ENCODE measurements around the gene LCA5L.
"Not testable (repeated sequence)": the region's sequence is repeated elsewhere in the genome, so short reads cannot be mapped to it uniquely, and the experiment has no call there.

The LCA5L gene

DNA sequence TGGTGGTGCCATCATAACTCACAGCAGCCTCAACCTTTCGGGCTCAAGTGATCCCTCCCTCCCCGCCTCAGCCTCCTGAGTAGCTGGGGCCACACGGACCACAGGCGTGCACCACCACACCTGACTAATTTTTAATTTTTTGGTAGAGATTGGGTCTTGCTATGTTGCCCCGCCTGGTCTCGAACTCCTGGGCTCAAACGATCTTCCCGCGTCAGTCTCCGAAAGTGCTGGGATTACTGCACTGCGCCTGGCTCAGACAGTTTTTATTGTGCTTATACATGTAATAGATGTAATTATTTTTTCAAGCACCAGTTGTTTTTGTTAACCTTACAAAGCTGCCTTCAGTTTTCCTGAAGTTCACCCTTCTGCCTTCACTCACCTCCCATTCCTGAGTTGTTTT, 58.7 kb downstream of the LCA5L start:
- FAIRE-seq = no peak

DNA sequence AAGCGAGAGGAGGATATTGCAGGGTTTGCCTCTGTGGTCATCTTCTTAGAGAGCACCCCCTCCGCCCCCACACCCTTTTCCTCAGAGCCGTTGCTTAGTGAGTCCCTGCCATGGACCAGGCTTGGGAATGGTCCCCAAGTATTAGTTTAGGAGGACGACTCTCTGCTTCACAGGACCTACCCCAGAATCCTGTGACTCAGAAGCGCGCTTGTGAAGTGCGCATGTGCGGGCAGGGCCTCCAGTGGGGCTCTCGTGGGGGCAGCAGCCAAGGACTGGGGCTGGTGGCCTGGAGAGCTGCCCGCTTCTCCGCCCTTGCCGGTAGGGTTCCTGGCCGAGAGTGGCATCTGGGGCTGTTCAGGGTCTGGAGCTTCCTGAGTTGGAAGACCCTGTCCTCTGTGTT, 59.4 kb downstream of the LCA5L start:
- no peak for FAIRE-seq

DNA sequence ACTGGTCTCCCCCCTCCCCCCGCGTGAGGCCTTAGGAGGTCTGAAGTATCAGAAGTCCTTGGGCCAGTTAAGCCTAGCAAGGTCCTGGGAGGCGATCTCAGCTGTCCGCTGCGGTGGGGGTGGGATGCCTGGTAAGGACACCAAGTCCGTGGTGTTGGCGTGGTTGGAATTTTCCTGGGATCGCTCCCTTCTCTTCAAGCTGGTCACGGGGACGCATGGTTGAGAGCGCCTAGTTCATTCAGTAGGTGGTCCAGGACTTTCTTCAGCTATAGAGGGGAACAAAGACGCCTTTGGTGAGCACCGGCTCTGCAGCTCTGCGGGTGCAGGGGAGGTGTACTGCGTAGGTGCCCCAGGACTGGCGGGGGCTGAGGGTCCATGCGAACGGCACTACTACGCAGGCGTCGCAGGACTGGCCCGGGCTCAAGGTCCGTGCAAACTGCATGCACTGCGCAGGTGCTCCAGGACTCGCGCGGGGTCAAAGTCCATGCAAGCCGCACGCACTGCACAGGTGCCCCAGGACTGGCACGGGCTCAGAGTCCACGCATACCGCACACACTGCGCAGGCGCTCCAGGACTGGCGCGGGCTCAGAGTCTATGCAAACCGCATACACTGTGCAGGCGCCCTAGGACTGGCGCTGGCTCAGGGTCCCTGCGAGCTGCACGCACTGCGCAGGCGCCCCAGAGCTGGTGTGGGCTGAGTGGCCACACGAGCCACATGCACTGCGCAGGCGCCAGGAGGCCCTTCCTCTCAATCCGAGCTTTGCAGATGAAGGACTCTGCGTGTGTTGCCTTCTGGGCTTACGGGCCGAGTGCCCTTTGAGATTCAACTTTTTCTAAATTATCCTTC, 60.1 kb downstream of the LCA5L start:
- no peak for FAIRE-seq

DNA sequence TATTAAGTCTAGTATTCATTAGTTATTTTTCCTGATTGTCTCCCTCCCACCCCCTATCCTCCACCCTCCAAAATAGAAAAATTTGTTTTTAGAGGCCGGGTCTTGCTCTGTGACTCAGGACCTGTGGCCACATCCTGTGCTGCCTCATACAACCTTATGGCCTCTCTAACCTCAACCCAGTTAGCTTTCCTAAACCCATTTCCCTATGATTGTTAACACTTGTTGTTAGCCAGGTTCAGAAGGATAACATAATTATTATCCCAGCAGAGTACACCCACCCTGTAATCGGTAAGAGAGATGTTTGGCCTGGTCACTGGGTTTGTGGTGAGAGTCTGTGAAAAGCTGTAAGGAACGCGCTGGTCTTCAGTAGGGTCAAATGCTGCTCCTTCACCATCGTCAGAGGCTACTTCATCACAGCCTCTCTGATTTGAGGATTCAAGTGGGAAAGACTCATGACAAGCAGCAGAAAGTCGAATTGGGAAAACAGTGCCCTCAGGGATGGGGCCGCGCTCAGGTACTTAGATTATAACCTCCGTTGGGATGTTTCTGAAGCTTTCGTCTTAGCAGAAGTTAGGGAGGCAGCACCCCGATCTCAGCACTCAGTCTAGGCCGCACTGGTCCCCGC, 60.8 kb downstream of the LCA5L start:
- FAIRE-seq = no peak

DNA sequence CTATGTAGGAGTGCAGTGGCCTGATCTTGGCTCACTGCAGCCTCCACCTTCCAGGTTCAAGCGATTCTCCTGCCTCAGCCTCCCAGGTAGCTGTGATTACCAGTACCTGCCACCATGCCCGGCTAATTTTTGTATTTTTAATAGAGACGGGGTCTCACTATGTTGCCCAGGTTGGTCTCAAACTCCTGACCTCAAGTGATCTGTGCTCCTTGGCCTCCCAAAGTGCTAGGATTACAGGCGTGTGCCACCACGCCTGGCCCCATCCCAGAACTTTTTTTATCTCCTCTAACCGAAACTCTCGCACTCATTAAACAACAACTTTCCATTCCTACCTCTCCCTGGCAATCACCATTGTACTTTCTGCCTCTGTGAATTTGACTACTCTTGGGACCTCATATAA, 63.5 kb downstream of the LCA5L start:
- not testable (repeated sequence) for FAIRE-seq

DNA sequence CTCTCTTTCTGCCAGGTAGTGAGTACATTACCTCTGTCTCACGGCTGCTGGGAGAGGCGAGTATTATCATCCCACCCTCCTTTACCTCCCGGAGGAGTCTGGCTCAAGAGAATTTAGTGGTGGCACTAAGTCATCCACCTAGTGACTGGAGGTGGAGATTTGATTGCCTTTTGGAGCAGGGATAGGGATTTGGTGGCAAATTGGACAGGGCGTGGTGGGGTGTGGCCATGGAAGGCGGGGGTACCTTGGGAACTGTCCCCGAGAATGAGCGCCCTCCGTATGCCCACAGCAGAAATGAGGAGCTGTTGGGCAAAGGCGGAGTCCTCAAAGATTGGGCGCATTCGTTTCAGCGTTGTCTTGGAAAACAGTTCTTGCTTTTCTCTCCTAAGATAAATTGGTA, 64.6 kb downstream of the LCA5L start:
- FAIRE-seq = no peak

DNA sequence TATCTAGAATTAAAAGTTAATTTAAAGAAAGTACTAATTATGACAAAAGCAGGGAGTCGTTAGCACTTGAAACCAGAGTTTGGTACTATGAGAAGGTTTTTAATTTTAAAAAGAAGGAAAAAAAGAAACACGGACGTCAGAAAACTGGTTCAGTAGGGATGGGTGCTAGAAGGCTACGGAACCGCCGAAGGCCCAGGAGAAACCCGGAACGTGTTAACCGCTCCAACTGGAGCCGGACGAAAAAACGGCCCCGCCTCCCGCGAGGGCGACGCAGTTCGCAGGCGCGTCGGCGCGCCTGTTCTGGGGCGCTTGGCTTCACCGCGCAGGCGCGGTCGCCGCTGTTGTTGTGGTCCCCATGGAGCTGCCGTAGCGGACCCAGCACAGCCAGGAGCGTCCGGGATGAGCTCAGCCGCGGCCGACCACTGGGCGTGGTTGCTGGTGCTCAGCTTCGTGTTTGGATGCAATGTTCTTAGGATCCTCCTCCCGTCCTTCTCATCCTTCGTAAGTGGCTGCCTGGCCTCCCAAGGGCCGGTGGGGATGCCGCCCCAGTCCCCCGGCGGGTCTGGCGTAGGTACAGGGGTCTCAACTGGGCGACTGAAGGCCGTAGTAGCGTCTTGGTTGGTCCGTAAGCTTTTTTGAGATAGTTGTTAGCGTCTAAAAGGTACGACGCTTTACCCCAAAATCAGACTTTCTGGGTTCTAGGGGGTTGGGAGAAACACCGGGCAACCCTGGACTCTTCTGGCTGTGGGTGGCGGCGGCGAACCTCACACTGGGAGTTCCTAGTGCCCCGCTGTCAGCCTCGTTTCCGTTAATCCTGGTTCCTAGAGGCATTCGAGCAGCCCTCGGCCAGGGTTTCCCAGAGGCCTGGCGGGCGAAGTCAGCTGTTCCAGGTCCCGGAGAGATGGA, 65.3 kb downstream of the LCA5L start:
- FAIRE-seq = peak; percentile 43

DNA sequence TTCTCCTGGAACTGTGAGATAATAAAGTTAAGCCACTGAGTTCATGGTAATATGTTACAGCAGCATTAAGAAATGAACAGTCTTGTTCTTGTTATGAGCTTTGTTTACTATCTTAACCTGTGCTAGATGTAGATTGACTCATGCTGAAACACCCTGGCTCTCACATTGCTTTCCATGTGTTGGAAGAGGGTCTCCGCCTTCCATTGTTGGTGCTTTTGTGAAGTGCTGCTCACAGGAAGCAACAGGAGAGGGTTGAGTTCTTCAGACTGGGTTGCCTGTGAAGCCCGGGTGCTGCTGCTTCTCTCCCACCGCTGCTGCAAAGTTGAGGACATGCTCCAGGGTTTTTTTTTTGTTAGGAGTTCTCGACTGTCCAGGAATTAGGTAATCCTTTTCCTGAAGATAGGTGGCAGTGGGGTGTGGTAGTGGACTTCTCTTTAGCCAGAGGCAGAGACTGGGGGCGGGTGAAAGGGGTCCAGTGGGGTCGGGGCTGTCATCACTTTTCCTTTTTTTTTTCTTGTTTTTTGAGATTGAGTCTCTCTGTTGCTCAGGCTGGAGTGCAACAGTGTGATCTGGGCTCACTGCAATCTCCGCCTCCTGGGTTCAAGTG, 68.0 kb downstream of the LCA5L start:
- FAIRE-seq = no peak

DNA sequence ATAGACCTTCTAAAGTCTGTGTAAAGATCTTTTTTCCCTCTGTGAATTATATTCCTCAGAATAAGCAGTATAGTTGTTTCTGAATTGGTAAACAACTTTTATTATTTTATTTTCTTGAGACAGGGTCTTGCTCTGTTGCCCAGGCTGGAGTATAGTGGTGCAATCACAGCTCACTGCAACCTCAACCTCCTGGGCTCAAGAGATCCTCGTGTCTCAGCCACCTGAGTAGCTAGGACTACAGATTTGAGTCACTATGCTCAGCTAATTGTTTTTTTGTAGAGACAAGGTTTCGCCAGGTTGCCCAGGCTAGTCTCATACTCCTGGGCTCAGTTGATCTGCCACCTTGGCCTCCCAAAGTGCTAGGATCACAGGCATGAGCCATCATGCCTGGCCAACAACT, 70.1 kb downstream of the LCA5L start:
- no peak for FAIRE-seq

DNA sequence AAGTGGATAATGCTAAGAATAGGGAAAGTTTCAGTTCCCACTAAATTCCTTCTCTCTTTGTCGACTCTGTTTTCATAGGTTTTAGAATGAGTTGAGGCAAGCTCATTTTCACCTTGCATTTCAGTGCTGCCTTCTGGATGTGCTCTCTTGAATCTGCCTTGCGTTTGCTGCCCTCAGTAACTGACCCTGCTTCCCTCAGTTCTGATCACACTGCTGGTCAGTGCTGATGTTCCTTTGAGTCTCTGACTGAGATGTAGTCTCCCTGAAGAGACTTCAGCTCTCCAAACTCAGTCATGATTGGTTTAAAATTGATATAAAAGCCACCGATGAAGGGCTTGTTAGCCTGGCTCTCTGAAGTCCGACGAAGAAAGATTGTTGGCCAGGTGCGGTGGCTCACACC, 71.5 kb downstream of the LCA5L start:
- no peak for FAIRE-seq

DNA sequence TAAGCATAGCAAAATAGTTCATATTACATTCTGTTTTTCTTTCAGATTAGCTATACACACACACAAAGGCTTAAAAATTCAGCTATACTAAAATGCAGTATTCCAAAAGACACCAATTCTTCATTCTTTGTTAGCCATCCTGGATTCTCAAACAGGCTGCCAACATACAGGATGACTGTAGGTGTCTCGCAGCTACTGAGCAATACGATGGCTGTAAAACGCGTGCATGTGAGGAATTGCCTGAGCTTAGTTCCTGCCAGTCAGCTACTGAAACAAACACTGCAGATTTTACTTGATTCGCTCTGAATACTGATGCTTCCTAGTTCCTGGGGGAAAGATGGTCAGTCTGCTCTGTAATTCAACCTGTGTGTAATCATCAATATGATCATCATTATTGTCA, 71.9 kb downstream of the LCA5L start:
- FAIRE-seq = no peak

DNA sequence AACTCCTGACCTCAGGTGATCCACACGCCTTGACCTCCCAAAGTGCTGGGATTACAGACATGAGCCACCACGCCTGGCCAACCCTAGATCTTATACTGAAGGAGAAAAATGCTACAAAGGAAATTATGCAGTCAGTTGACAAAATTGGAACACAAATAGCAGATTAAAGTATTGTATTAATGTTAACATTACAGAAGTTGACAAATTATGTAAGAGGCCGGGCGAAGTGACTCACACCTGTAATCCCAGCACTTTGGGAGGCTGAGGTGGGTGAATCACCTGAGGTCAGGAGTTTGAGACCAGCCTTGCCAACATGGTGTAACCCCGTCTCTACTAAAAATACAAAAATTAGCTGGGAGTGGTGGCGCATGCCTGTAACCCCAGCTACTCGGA, 75.7 kb downstream of the LCA5L start:
- FAIRE-seq = not testable (repeated sequence)

DNA sequence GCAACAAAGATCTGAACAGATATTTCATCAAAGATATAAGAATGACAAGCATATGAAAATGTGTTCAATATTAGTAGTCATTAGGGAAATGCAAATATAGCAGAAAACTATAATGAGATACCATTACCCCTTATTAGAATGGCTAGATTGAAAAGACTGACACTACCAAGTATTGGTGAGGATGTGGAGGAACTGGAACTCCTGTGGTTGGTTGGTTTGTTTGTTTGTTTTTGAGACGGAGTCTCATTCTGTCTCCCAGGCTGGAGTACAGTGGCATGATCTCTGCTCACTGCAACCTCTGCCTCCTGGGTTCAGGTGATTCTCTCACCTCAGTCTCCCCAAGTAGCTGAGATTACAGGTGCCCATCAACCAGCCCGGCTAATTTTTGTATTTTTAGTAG, 77.8 kb downstream of the LCA5L start:
- FAIRE-seq = no peak

DNA sequence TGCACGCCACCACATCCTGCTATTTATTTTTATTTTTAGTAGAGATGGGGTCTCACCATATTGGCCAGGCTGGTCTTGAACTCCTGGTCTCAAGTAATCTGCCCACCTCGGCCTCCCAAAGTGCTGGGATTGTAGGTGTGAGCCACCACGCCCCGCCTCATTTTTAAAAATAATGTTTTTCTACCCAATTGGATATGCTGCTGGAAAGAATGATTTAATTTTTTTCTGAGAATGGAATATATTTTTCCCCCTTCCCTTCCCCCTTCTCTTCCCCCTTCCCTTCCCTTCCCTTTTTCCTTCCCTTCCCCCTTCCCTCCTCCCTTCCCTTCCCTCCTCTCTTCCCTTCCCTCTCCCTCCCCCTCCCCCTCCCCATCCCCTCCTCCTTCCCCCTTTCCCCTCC, 79.0 kb downstream of the LCA5L start:
- FAIRE-seq = no peak

DNA sequence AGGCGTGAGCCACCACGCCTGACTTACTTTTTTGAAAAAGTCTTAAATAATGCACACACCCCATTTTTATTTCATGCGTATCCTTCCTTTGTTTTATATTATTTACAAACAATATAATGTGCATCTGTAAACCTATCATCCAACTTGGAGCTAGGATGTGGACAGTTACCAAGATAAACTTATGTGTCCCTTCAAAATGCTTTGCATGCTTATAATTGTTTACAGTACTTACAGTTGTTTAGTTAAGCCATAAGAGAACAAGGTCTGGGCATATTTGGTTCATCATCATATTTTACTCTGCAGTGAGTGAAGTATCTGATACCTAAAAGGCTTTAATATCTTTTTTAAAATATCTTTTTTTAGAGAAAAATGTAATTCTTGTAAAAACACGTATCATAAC, 80.6 kb downstream of the LCA5L start:
- FAIRE-seq = no peak

DNA sequence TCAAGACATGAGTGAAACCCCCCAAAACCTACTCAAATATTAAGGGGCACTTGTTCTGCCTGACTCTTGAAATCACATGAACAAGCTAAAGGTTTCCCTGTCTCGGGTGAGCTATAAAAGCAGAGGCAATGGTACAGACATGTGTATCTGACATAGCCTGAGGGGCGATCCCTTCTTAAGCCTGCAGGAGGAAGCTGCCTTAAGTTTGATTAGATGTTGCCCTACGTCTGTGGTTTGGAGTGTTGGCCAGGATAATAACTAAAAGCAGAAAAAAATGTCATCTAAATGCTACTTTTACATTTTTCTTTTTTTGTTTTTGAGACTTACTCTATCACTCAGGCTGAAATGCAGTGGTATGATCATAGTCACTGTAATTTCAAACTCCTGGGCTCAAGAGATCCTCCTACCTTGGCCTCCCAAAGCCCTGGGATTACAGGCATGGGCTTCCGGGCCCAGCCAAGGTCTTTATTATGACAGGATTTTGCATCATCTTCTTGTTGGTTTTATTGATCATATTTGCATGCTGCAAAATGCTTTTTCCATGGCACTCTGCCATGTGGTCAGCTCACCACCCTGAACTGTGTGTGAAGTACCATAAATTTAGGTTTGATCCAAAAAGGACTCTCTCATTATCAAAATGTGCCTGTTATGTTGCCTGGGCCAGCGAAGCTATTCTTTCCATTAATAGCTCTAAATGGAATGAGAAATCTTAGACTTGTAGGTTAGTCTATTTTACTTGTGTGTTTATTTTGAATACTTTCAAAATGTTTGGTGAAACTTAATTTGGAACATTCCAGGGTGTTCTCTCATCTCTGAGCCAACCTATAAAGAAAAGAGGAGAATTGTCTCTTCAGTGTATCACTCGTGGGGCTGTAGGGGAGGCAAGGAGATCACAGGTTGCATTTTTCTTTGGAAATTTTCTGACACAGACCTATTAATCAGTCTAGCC, 81.7 kb downstream of the LCA5L start:
- FAIRE-seq = no peak

DNA sequence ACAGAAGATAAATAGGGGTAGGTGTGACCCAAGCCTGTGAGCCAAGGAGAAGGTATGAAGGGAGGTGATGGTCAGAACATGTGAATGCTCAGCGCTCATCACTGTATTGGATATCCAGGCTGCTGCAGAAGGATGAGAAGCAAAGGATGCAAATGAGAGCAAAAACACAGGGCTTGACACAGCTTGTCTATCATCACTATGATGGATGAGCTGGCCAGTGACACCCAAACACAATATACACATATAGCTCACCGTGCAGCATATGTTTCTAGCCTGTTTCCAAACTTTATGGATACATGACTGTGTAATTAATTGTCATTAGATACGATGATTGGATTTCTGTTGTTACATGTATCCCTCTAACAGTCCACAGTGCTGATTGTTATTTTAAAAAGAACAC, 82.8 kb downstream of the LCA5L start:
- FAIRE-seq = no peak

DNA sequence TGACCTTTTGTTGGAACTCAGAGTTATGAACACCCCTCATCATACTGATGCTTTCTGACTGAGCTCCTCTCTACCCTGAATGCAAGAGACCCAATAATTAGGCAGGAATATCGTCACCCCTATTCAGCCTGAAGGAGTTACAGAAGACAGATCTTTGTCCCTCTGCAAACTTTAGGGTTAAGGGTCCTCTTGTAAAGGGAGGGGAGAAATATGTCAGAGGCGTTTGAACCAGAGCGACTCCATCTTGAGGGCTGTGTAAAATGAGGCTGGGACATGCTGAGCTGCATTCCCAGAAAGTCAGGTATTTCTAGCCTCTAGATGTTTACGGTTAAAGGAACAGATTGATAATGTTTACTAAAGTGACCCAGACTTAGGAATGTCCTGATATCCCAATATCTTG, 86.2 kb downstream of the LCA5L start:
- no peak for FAIRE-seq

Data from islet of Langerhans (tissue), 1 donor.